IPS DF 6.9 (cell line): Measurements from ENCODE around the gene CAMTA1.

Source experiments
- DNase-seq: peaks from one replicate; pipeline ENCODE4 v3.0.0-alpha.2; 2013; ENCODE audit warnings: low read depth, low spot score
- H3K27ac ChIP-seq: one replicate; pipeline ENCODE4 v1.5.1; 2013; ENCODE audit warnings: low read length, control low read depth
- H3K27me3 ChIP-seq: 2 replicates; pipeline ENCODE4 v1.6.1; 2013; ENCODE audit warnings: mild to moderate bottlenecking, low read length; ENCODE audit not compliant: control insufficient read depth, insufficient read depth
- H3K36me3 ChIP-seq: 2 replicates; pipeline ENCODE4 v1.6.1; 2013; ENCODE audit warnings: low read length; ENCODE audit not compliant: control insufficient read depth, insufficient read depth
- H3K4me1 ChIP-seq: 2 replicates; pipeline ENCODE4 v1.6.1; 2013; ENCODE audit warnings: low read length; ENCODE audit not compliant: control insufficient read depth, insufficient read depth
- H3K4me3 ChIP-seq: 2 replicates; pipeline ENCODE4 v1.5.1; 2013; ENCODE audit warnings: mild to moderate bottlenecking, low read length
- H3K9me3 ChIP-seq: 2 replicates; pipeline ENCODE4 v1.6.1; 2013; ENCODE audit warnings: low read length, inconsistent platforms; ENCODE audit not compliant: control insufficient read depth, insufficient read depth
- WGBS: extraction: QIAGEN DNeasy Blood & Tissue Kit; methylation state at CpG from one replicate; pipeline ENCODE4 v1.1.7; 2013; ENCODE audit warnings: mixed read lengths, missing lambda C conversion rate; ENCODE audit not compliant: insufficient read length, insufficient coverage; 5-methylcytosine and 5-hydroxymethylcytosine counted together

The CAMTA1 gene

GRCh38 chr1:6757719-6758435 lies 27.4 kb upstream of the CAMTA1 start:
- no peak for DNase-seq
- no peaks in the 10 kb centered on the region for H3K27me3 ChIP-seq
- no CpG with 5 or more reads among the region's 25 CpGs for WGBS
- H3K4me3 ChIP-seq: no peak overlapping the region
- no peaks in the 10 kb centered on the region for H3K9me3 ChIP-seq
- no peaks in the 10 kb centered on the region for H3K4me1 ChIP-seq
- H3K27ac ChIP-seq: no peak overlapping the region
- no peaks in the 10 kb centered on the region for H3K36me3 ChIP-seq

- Histone ChIP-seq H3K36me3 (no peaks in the 10 kb centered on the region), H3K4me3 (no peak overlapping the region), H3K27me3 (no peaks in the 10 kb centered on the region), H3K4me1 (no peaks in the 10 kb centered on the region), H3K9me3 (no peaks in the 10 kb centered on the region), H3K27ac (no peak overlapping the region)
- no CpG with 5 or more reads among the region's 9 CpGs for WGBS
- no peak for DNase-seq
These were observed 24.0 kb upstream of the CAMTA1 start for GRCh38 chr1:6761196-6761737.

- H3K4me1 ChIP-seq: no peaks in the 10 kb centered on the region
- no peaks in the 10 kb centered on the region for H3K36me3 ChIP-seq
- DNase-seq: no peak
- no peak overlapping the region for H3K4me3 ChIP-seq
- no peaks in the 10 kb centered on the region for H3K27me3 ChIP-seq
- H3K9me3 ChIP-seq: no peaks in the 10 kb centered on the region
- no peak overlapping the region for H3K27ac ChIP-seq
- WGBS: no CpG with 5 or more reads among the region's 6 CpGs
These were observed 23.2 kb upstream of the CAMTA1 start for GRCh38 chr1:6762060-6762459.

- no peak for DNase-seq
These were observed 14.4 kb upstream of the CAMTA1 start for GRCh38 chr1:6770751-6771440.

DNA sequence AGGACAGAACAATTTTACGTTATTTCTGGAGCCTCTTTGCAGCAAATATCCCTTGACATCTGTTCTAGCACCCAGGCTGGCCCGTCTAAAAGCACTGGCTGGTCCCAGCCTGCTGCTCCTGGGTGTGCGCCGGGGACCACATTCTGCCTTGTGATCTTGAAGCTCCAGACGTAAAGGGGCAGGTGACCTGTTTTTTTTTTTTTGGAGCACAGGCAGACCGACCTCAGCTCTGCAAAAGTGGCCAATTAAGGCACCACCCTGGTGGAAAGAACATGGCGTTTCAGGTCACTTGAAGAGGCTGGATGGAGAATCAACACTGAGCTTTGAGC lies 13.8 kb upstream of the CAMTA1 start:
- no CpG with 5 or more reads among the region's 7 CpGs for WGBS
- H3K4me1 ChIP-seq: no peaks in the 10 kb centered on the region
- no peak overlapping the region for H3K4me3 ChIP-seq
- no peaks in the 10 kb centered on the region for H3K36me3 ChIP-seq
- H3K27me3 ChIP-seq: no peaks in the 10 kb centered on the region
- no peak overlapping the region for H3K27ac ChIP-seq
- DNase-seq: no peak
- no peaks in the 10 kb centered on the region for H3K9me3 ChIP-seq

More at GRCh38 chr1:6770751-6771440, 14.4 kb upstream of the CAMTA1 start:
- no peak overlapping the region for H3K27ac ChIP-seq
- no peaks in the 10 kb centered on the region for H3K36me3 ChIP-seq
- H3K4me3 ChIP-seq: no peak overlapping the region
- WGBS: no CpG with 5 or more reads among the region's 13 CpGs
- H3K9me3 ChIP-seq: no peaks in the 10 kb centered on the region
- no peaks in the 10 kb centered on the region for H3K4me1 ChIP-seq
- H3K27me3 ChIP-seq: no peaks in the 10 kb centered on the region

DNA sequence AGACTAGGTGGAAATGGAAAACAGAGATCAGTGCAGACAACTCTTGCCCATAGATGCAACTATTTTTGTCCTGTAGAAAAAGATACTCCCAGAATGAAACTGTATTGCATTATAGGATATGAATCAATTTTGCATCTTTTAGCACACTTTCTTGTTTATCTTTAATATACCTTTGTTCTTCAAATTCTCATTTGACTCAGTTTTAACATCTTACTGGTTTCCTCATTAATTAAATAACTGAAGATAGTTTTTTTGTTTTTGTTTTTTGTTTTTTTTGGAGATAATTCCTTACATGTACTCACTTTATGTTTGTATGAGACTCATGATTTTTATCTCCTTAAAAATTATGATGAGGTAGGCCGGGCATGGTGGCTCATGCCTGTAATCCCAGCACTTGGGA lies 10.9 kb upstream of the CAMTA1 start:
- no peak overlapping the region for H3K4me3 ChIP-seq
- H3K27ac ChIP-seq: no peak overlapping the region
- no CpG with 5 or more reads among the region's 1 CpG for WGBS
- H3K36me3 ChIP-seq: no peaks in the 10 kb centered on the region
- DNase-seq: no peak
- H3K27me3 ChIP-seq: no peaks in the 10 kb centered on the region
- H3K4me1 ChIP-seq: no peaks in the 10 kb centered on the region
- no peaks in the 10 kb centered on the region for H3K9me3 ChIP-seq

DNA sequence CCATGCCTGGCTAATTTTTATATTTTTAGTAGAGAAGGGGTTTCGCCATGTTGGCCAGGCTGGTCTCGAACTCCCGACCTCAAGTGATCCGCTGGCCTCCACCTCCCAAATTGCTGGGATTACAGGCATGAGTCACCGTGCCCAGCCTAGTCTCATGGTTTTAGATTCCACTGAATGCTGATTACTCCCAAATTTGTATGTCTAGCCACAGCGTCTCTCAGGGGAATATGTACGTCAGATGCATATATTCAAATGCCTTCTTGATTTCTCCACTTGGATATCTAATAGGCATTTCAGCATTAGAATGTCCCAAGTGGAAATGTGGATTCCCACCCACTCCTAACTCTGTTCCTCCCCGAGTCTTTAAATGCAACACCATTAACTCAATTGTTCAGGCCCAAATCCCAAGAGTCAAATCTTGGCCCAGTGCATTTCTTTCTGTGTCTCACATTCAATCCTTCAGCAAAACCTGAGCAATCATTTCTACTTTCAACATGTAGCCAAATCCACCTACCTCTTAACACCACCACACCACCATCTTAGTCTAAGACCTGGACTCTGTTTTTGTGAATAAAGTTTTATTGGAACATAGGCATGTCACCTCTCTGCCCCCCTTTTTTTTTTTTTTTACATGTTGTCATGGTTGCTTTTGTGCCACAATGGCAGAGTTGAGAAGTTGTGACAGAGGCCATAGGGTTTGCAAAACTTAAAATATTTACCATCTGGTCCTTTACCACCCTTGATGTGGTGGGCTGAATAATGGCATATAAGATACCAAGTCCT lies 9.8 kb upstream of the CAMTA1 start:
- no peak for DNase-seq
- Histone ChIP-seq H3K9me3 (no peaks in the 10 kb centered on the region), H3K4me3 (no peak overlapping the region), H3K4me1 (no peaks in the 10 kb centered on the region), H3K27ac (no peak overlapping the region), H3K36me3 (no peaks in the 10 kb centered on the region), H3K27me3 (no peaks in the 10 kb centered on the region)
- WGBS: no CpG with 5 or more reads among the region's 8 CpGs

DNA sequence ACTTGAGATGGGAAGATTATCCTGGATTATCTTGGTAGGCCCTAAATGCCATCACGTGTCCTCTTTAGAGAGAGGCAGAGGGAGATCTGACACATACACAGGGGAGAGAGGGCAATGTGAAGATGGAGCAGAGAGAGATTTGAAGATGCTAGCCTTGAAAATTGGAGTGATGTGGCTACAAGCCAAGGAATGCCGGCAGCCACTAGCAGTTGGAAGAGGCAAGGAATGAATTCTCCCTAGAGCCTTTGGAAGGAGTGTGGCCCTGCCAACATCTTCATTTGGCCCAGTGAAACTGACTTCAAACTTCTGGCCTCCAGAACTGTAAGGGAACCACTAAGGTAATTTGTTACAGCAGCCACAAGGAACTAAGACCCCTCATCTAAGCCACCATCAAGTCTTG lies 8.9 kb upstream of the CAMTA1 start:
- no peaks in the 10 kb centered on the region for H3K9me3 ChIP-seq
- H3K4me1 ChIP-seq: no peaks in the 10 kb centered on the region
- no peak for DNase-seq
- H3K4me3 ChIP-seq: no peak overlapping the region
- H3K36me3 ChIP-seq: no peaks in the 10 kb centered on the region
- H3K27ac ChIP-seq: no peak overlapping the region
- no CpG with 5 or more reads among the region's 2 CpGs for WGBS
- no peaks in the 10 kb centered on the region for H3K27me3 ChIP-seq

DNA sequence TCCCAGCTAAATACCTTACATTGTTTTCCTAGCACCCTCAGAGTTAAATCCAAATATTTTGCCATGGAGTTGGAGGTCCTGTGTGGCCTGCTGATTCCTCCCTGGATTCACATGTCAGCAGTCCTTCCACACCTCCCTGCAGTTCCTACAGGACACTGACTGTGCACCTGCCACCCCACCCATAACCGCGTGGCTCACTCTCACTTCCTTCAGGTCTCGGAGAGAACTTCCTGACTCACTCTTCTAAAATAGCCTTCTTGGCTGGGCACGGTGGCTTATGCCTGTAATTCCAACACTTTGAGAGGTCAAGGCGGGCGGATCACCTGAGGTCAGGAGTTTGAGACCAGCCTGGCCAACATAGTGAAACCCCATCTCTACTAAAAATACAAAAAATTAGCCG lies 8.4 kb upstream of the CAMTA1 start:
- Histone ChIP-seq H3K4me3 (no peak overlapping the region), H3K27me3 (no peaks in the 10 kb centered on the region), H3K27ac (no peak overlapping the region), H3K36me3 (no peaks in the 10 kb centered on the region), H3K9me3 (no peaks in the 10 kb centered on the region), H3K4me1 (no peaks in the 10 kb centered on the region)
- no CpG with 5 or more reads among the region's 7 CpGs for WGBS
- DNase-seq: no peak

- Histone ChIP-seq H3K4me3 (no peak overlapping the region), H3K27me3 (no peaks in the 10 kb centered on the region), H3K4me1 (no peaks in the 10 kb centered on the region), H3K27ac (no peak overlapping the region), H3K9me3 (no peaks in the 10 kb centered on the region), H3K36me3 (no peaks in the 10 kb centered on the region)
- WGBS: no CpG with 5 or more reads among the region's 7 CpGs
- no peak for DNase-seq
These were observed 7.4 kb upstream of the CAMTA1 start for GRCh38 chr1:6777813-6778212.
